Mesendoderm (in vitro differentiated cells): ENCODE results near the gene SEMA3G.
A peak's percentile ranks its signal among the peaks of the same experiment; 100 is the strongest.

Source experiments
- DNase-seq: peaks from one replicate; pipeline ENCODE4 v3.0.0; 2013
- H2AK5ac ChIP-seq: 2 replicates; pipeline ENCODE4 v1.6.1; 2013; ENCODE audit warnings: low read length, inconsistent platforms
- H2BK120ac ChIP-seq: 2 replicates; pipeline ENCODE4 v1.6.1; 2013; ENCODE audit warnings: low read depth, mild to moderate bottlenecking, low read length, moderate library complexity, mixed read lengths
- H2BK15ac ChIP-seq: replicated peaks from 2 replicates; pipeline ENCODE4 v1.6.1; 2013; ENCODE audit warnings: low read depth, mild to moderate bottlenecking, moderate library complexity
- H2BK5ac ChIP-seq: 2 replicates; pipeline ENCODE4 v1.6.1; 2013; ENCODE audit warnings: low read length, inconsistent platforms
- H3K18ac ChIP-seq: 2 replicates; pipeline ENCODE4 v1.6.1; 2013; ENCODE audit warnings: mild to moderate bottlenecking, low read length, mixed read lengths
- H3K23ac ChIP-seq: one replicate; pipeline ENCODE4 v1.6.1; 2013; ENCODE audit warnings: low read length
- H3K27ac ChIP-seq: 2 replicates; pipeline ENCODE4 v1.5.1; 2013; ENCODE audit warnings: low read depth, mild to moderate bottlenecking, inconsistent platforms, low read length, moderate library complexity
- H3K27me3 ChIP-seq: 2 replicates; pipeline ENCODE4 v1.6.1; 2013; ENCODE audit warnings: low read length, control low read depth, mild to moderate bottlenecking, inconsistent platforms; ENCODE audit not compliant: insufficient read depth, poor library complexity
- H3K36me3 ChIP-seq: 2 replicates; pipeline ENCODE4 v1.6.1; 2013; ENCODE audit warnings: low read length, inconsistent platforms; ENCODE audit not compliant: control insufficient read depth, insufficient read depth
- H3K4ac ChIP-seq: one replicate; pipeline ENCODE4 v1.6.1; 2013; ENCODE audit warnings: low read depth, mild to moderate bottlenecking, low read length, moderate library complexity
- H3K4me1 ChIP-seq: 2 replicates; pipeline ENCODE4 v1.6.1; 2013; ENCODE audit warnings: low read depth, low read length, inconsistent platforms; ENCODE audit not compliant: control insufficient read depth
- H3K4me2 ChIP-seq: 2 replicates; pipeline ENCODE4 v1.6.1; 2013; ENCODE audit warnings: low read length
- H3K4me3 ChIP-seq: 2 replicates; pipeline ENCODE4 v1.5.1; 2013; ENCODE audit warnings: mild to moderate bottlenecking, low read length
- H3K56ac ChIP-seq: one replicate; pipeline ENCODE4 v1.6.1; 2013; ENCODE audit warnings: low read length
- H3K79me1 ChIP-seq: 2 replicates; pipeline ENCODE4 v1.6.1; 2013; ENCODE audit warnings: low read length, inconsistent platforms
- H3K79me2 ChIP-seq: 2 replicates; pipeline ENCODE4 v1.6.1; 2013; ENCODE audit warnings: mild to moderate bottlenecking, low read length; ENCODE audit not compliant: control insufficient read depth, insufficient read depth
- H3K9ac ChIP-seq: 2 replicates; pipeline ENCODE4 v1.6.1; 2013; ENCODE audit warnings: low read length, inconsistent platforms
- H4K5ac ChIP-seq: one replicate; pipeline ENCODE4 v1.6.1; 2013; ENCODE audit warnings: low read length
- H4K8ac ChIP-seq: one replicate; pipeline ENCODE4 v1.6.1; 2013; ENCODE audit warnings: low read depth, mild to moderate bottlenecking, control low read depth, low read length, moderate library complexity
- WGBS: extraction: QIAGEN DNeasy Blood & Tissue Kit; methylation state at CpG from one replicate; pipeline ENCODE4 v1.1.7; 2013; ENCODE audit warnings: low lambda C conversion rate, missing lambda C conversion rate; ENCODE audit not compliant: insufficient coverage; ENCODE audit errors: extremely low coverage; 5-methylcytosine and 5-hydroxymethylcytosine counted together

Gene SEMA3G

GRCh38 chr3:52423173-52423572 lies 21.7 kb downstream of the SEMA3G start:
- Histone ChIP-seq H3K79me2 (no peaks in the 10 kb centered on the region), H3K36me3 (no peaks in the 10 kb centered on the region), H3K79me1 (no peaks in the 10 kb centered on the region), H3K4ac (no peak overlapping the region), H3K4me1 (no peaks in the 10 kb centered on the region), H2AK5ac (no peak overlapping the region), H3K4me2 (no peak overlapping the region), H3K27me3 (no peaks in the 10 kb centered on the region), H3K9ac (no peak overlapping the region), H3K56ac (no peak overlapping the region), H2BK120ac (no peak overlapping the region), H3K23ac (no peak overlapping the region), H3K18ac (no peak overlapping the region), H2BK15ac (no peak overlapping the region), H4K8ac (no peak overlapping the region), H3K4me3 (no peak overlapping the region), H4K5ac (no peak overlapping the region), H2BK5ac (no peak overlapping the region), H3K27ac (no peak overlapping the region)
- no peak for DNase-seq
- WGBS = no CpG with 5 or more reads among the region's 5 CpGs

DNA sequence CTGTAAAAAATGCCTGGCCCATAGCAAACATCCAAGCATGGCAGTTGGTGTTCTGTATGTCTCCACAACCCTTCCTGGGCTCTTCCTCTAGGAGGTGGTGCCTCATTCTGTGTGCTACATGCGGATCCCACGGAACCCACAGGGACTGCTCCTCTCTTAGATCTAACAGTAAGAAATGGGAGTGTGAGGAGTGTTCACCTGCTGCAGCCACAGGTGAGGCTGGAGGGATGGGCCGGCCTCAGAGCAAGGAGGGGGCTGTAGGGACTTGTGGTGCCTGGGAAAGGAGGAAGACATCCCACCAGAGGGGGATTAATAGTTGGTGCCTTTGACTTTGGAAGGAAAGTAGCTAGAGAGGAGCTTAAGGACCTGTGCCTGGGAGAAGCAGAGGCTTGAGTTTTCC lies 22.2 kb downstream of the SEMA3G start:
- Histone ChIP-seq H3K4me2 (no peak overlapping the region), H3K9ac (no peak overlapping the region), H3K27me3 (no peaks in the 10 kb centered on the region), H3K56ac (no peak overlapping the region), H3K23ac (no peak overlapping the region), H2BK120ac (no peak overlapping the region), H3K79me1 (no peaks in the 10 kb centered on the region), H3K4me3 (no peak overlapping the region), H3K4me1 (no peaks in the 10 kb centered on the region), H3K79me2 (no peaks in the 10 kb centered on the region), H3K4ac (no peak overlapping the region), H2BK15ac (no peak overlapping the region), H2AK5ac (no peak overlapping the region), H3K36me3 (no peaks in the 10 kb centered on the region), H4K5ac (no peak overlapping the region), H3K27ac (no peak overlapping the region), H4K8ac (no peak overlapping the region), H2BK5ac (no peak overlapping the region), H3K18ac (no peak overlapping the region)
- no peak for DNase-seq
- WGBS = no CpG with 5 or more reads among the region's 3 CpGs

GRCh38 chr3:52420388-52420787 lies 24.5 kb downstream of the SEMA3G start:
- Histone ChIP-seq H3K79me1 (no peaks in the 10 kb centered on the region), H3K4me3 (no peak overlapping the region), H3K9ac (no peak overlapping the region), H3K27me3 (no peaks in the 10 kb centered on the region), H4K5ac (no peak overlapping the region), H3K27ac (no peak overlapping the region), H3K4me1 (no peaks in the 10 kb centered on the region), H3K23ac (no peak overlapping the region), H2BK120ac (no peak overlapping the region), H3K79me2 (no peaks in the 10 kb centered on the region), H2AK5ac (no peak overlapping the region), H4K8ac (no peak overlapping the region), H3K4ac (no peak overlapping the region), H3K18ac (no peak overlapping the region), H3K56ac (no peak overlapping the region), H3K36me3 (no peaks in the 10 kb centered on the region), H2BK15ac (no peak overlapping the region), H3K4me2 (no peak overlapping the region), H2BK5ac (no peak overlapping the region)
- DNase-seq = no peak
- no CpG with 5 or more reads among the region's 2 CpGs for WGBS

GRCh38 chr3:52415800-52416199 lies 29.1 kb downstream of the SEMA3G start:
- Histone ChIP-seq H3K36me3 (no peaks in the 10 kb centered on the region), H3K79me1 (no peaks in the 10 kb centered on the region), H3K9ac (no peak overlapping the region), H3K27ac (no peak overlapping the region), H2BK5ac (no peak overlapping the region), H4K5ac (no peak overlapping the region), H3K4me2 (no peak overlapping the region), H3K79me2 (no peaks in the 10 kb centered on the region), H3K18ac (no peak overlapping the region), H4K8ac (no peak overlapping the region), H3K27me3 (no peaks in the 10 kb centered on the region), H2AK5ac (no peak overlapping the region), H3K4me1 (no peaks in the 10 kb centered on the region), H3K4me3 (no peak overlapping the region), H2BK15ac (no peak overlapping the region), H3K23ac (no peak overlapping the region), H2BK120ac (no peak overlapping the region), H3K4ac (no peak overlapping the region), H3K56ac (no peak overlapping the region)
- no peak for DNase-seq
- WGBS = no CpG with 5 or more reads among the region's 3 CpGs

DNA sequence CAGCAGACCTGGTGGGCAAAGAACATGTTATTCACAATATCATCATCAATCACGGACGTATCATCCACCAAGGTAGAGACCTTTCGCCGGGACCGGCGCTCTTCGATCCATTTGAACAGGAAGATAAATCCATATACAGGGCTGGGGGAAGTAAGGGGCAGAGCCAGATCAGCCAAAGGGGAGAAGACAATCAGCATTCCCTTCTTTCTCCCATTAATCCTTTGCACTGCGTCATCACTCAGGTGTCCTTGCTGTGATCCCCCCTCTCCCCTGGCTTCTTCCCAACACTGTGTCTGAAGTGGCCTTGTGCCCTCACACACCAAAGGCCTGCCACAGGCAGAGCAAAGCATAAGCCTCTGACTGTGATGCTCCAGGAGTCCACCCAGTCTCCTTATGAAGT lies 36.4 kb downstream of the SEMA3G start:
- Histone ChIP-seq H2BK5ac (no peak overlapping the region), H3K18ac (no peak overlapping the region), H2AK5ac (no peak overlapping the region), H3K9ac (peak overlapping the region; percentile 5), H4K5ac (no peak overlapping the region), H2BK15ac (no peak overlapping the region), H3K27me3 (no peaks in the 10 kb centered on the region), H4K8ac (no peak overlapping the region), H3K79me2 (peaks cover 15% of the 10 kb centered on the region), H3K23ac (no peak overlapping the region), H3K4me3 (no peak overlapping the region), H3K4me2 (no peak overlapping the region), H3K4ac (no peak overlapping the region), H3K56ac (no peak overlapping the region), H3K27ac (no peak overlapping the region), H2BK120ac (no peak overlapping the region), H3K79me1 (peaks cover 13% of the 10 kb centered on the region), H3K36me3 (peaks cover 16% of the 10 kb centered on the region), H3K4me1 (no peaks in the 10 kb centered on the region)
- WGBS = no CpG with 5 or more reads among the region's 8 CpGs
- no peak for DNase-seq

- peaks cover 16% of the 10 kb centered on the region for H3K36me3 ChIP-seq
- WGBS = no CpG with 5 or more reads among the region's 3 CpGs
- H3K4me2 ChIP-seq = no peak overlapping the region
- no peak overlapping the region for H2BK15ac ChIP-seq
- no peak overlapping the region for H3K4me3 ChIP-seq
- H3K79me2 ChIP-seq = peaks cover 15% of the 10 kb centered on the region
- no peak overlapping the region for H3K23ac ChIP-seq
- peaks cover 13% of the 10 kb centered on the region for H3K79me1 ChIP-seq
- H3K4me1 ChIP-seq = no peaks in the 10 kb centered on the region
- H3K4ac ChIP-seq = no peak overlapping the region
- H4K5ac ChIP-seq = no peak overlapping the region
- no peak overlapping the region for H2BK5ac ChIP-seq
- no peak overlapping the region for H3K27ac ChIP-seq
- H2BK120ac ChIP-seq = no peak overlapping the region
- no peak overlapping the region for H2AK5ac ChIP-seq
- H3K9ac ChIP-seq = no peak overlapping the region
- DNase-seq = no peak
- H3K56ac ChIP-seq = no peak overlapping the region
- no peak overlapping the region for H4K8ac ChIP-seq
- no peak overlapping the region for H3K18ac ChIP-seq
- H3K27me3 ChIP-seq = no peaks in the 10 kb centered on the region
Observed at GRCh38 chr3:52407779-52408178, 37.1 kb downstream of the SEMA3G start.
